ENCODE results near the gene KCNG2. TPM values are rescaled to one million over a fixed set of nuclear protein-coding genes. Genes with fewer than 3 reads are reported as not detected.

The KCNG2 gene
- total and polyA plus RNA-seq, 10 of the 15 experiments (the other 5 are each of a cell fraction or from before 2014, with no cell fraction given) = 0.20 to 0.23 TPM; not detected in 8

- ChIA-PET CTCF (no interaction called here), POLR2A (no interaction called here), RAD21 (ENCODE audit: unreplicated experiment) (no interaction called here), SMC1A (ENCODE audit: uncharacterized antibody, unreplicated experiment) (no interaction called here)
- WGBS (ENCODE audit: insufficient coverage, insufficient replicate concordance, low lambda C conversion rate, missing lambda C conversion rate) = 72% methylated on average over 42 of the region's 106 CpGs
- TF ChIP-seq PAX5 (IDR thresholded peaks at IDR 0.05; ENCODE audit: borderline replicate concordance, low read depth, low read length) = no peak
- no peak for TF ChIP-seq TBL1XR1 (IDR thresholded peaks at IDR 0.05; ENCODE audit: low read depth, low read length)
- TF ChIP-seq KDM1A (IDR thresholded peaks at IDR 0.05; ENCODE audit: borderline replicate concordance) = no peak
- no peak for TF ChIP-seq ZNF217 (IDR thresholded peaks at IDR 0.05)
- TF ChIP-seq MTA3 (IDR thresholded peaks at IDR 0.05; ENCODE audit: borderline replicate concordance, low read length) = no peak
- no peak for TF ChIP-seq NFYB (IDR thresholded peaks at IDR 0.05; ENCODE audit: insufficient read depth, low read depth, low read length)
- no peak for TF ChIP-seq STAT3 (IDR thresholded peaks at IDR 0.05; ENCODE audit: low read depth, low read length)
- no peak for TF ChIP-seq BCL11A (IDR thresholded peaks at IDR 0.05; ENCODE audit: low read depth, low read length)
- Histone ChIP-seq H3K27me3 (replicated peaks in 1 of 2; ENCODE audit: control insufficient read depth in 2 of 2, insufficient read depth in 2 of 2, low read length in 1 of 2) (peaks cover 0 to 2% of the 10 kb centered on the region in 2 experiments; a peak in 2 of 4 replicates), H3K4me3 (no peak overlapping the region), H3K9me3 (replicated peaks; ENCODE audit: control insufficient read depth, insufficient read depth, low read length) (no peaks in the 10 kb centered on the region; the same call in 2 of the 3 replicates), H3K9ac (ENCODE audit: control insufficient read depth, insufficient read depth, low read length) (no peak overlapping the region), H4K20me1 (ENCODE audit: control insufficient read depth, insufficient read depth) (no peaks in the 10 kb centered on the region), H3K79me2 (ENCODE audit: control insufficient read depth, insufficient read depth, low read length) (no peaks in the 10 kb centered on the region), H2AFZ (ENCODE audit: control insufficient read depth, low read depth, low read length) (no peak overlapping the region), H3K4me2 (ENCODE audit: control insufficient read depth, insufficient read depth) (no peak overlapping the region), H3K27ac (ENCODE audit: control insufficient read depth, insufficient read depth) (no peak overlapping the region), H3K36me3 (ENCODE audit: control insufficient read depth in 2 of 2, insufficient read depth in 2 of 2, low read length in 1 of 2) (no peaks in the 10 kb centered on the region), H3K4me1 (ENCODE audit: control insufficient read depth, insufficient read depth, low read length) (no peaks in the 10 kb centered on the region)
- DNase-seq (ENCODE audit: low read depth, low spot score) = no peak
- intact Hi-C loops (cut with micrococcal nuclease; ENCODE audit: unreplicated experiment) = no loop called here
- BruUV-seq (replicated peaks) = no TSS peak
- ATAC-seq = no peak
- in situ Hi-C loops (cut with MboI) = no loop called here
- no peak for FAIRE-seq
Measured at GRCh38 chr18:79787865-79788733, 9.6 kb upstream of the KCNG2 start.

- in situ Hi-C loops (cut with MboI) = no loop called here
- Histone ChIP-seq H4K20me1 (ENCODE audit: control insufficient read depth, insufficient read depth) (no peaks in the 10 kb centered on the region), H3K27me3 (replicated peaks in 1 of 2; ENCODE audit: control insufficient read depth in 2 of 2, insufficient read depth in 2 of 2, low read length in 1 of 2) (peaks cover 0 to 2% of the 10 kb centered on the region in 2 experiments; a peak in 2 of 4 replicates), H3K9ac (ENCODE audit: control insufficient read depth, insufficient read depth, low read length) (no peak overlapping the region), H2AFZ (ENCODE audit: control insufficient read depth, low read depth, low read length) (no peak overlapping the region), H3K36me3 (ENCODE audit: control insufficient read depth in 2 of 2, insufficient read depth in 2 of 2, low read length in 1 of 2) (no peaks in the 10 kb centered on the region), H3K27ac (ENCODE audit: control insufficient read depth, insufficient read depth) (no peak overlapping the region), H3K4me1 (ENCODE audit: control insufficient read depth, insufficient read depth, low read length) (no peaks in the 10 kb centered on the region), H3K4me3 (no peak overlapping the region), H3K9me3 (replicated peaks; ENCODE audit: control insufficient read depth, insufficient read depth, low read length) (no peaks in the 10 kb centered on the region; the same call in 2 of the 3 replicates), H3K79me2 (ENCODE audit: control insufficient read depth, insufficient read depth, low read length) (no peaks in the 10 kb centered on the region), H3K4me2 (ENCODE audit: control insufficient read depth, insufficient read depth) (no peak overlapping the region)
- WGBS (ENCODE audit: insufficient coverage, insufficient replicate concordance, low lambda C conversion rate, missing lambda C conversion rate) = 81% methylated on average over 18 of the region's 27 CpGs
- ATAC-seq (no peak), FAIRE-seq (no peak), DNase-seq (ENCODE audit: low read depth, low spot score) (no peak)
- ChIA-PET SMC1A (ENCODE audit: uncharacterized antibody, unreplicated experiment) (no interaction called here), CTCF (no interaction called here), POLR2A (no interaction called here), RAD21 (ENCODE audit: unreplicated experiment) (no interaction called here)
- no peak for TF ChIP-seq SIX5 (IDR thresholded peaks at IDR 0.05; ENCODE audit: low read depth, low read length, severe bottlenecking)
- intact Hi-C loops (cut with micrococcal nuclease; ENCODE audit: unreplicated experiment) = no loop called here
- BruUV-seq (replicated peaks) = no TSS peak
Measured at GRCh38 chr18:79788734-79789085, 9.0 kb upstream of the KCNG2 start.

All from GM12878 (cell line).